RWPE1 (cell line): ENCODE results near the gene DPEP3.

Source experiments
- CTCF ChIA-PET: fragments of 350-600 bp; sonication (Branson Sonifier 250); formaldehyde crosslinking; extraction: SDS; loops from one replicate; lab custom pipeline; 2021; lab: Yijun Ruan, JAX
- POLR2A ChIA-PET: fragments of 400-600 bp; formaldehyde crosslinking; extraction: SDS; loops from one replicate; lab custom pipeline; 2020; ENCODE audit warnings: antibody characterized with exemption; ENCODE audit not compliant: low non-redundant PET; lab: Yijun Ruan, JAX
- DNase-seq: peaks from one replicate; pipeline ENCODE4 v3.0.0; 2012; ENCODE audit warnings: low spot score
- H3K27ac ChIP-seq: fragments of 450-650 bp; 2 replicates; pipeline ENCODE4 v1.5.1; 2017
- CTCF ChIP-seq: fragments of 450-650 bp; conservative IDR thresholded peaks from 2 replicates; pipeline ENCODE4 v1.5.1; 2017; ENCODE audit warnings: low read depth, mild to moderate bottlenecking

Gene DPEP3

GRCh38 chr16:67943256-67943618, 37.1 kb downstream of the DPEP3 start:
- POLR2A ChIA-PET: no interaction called here
- no peak for TF ChIP-seq CTCF
- peak overlapping the region; percentile 64 for H3K27ac ChIP-seq
- CTCF ChIA-PET: interaction anchor here (0.7 to 1.9 kb wide), 3 partner anchors 9 to 544 kb away, joined by 3 to 12 read pairs (median 4); no protein-coding TSS in a partner anchor
- DNase-seq: no peak

DNA sequence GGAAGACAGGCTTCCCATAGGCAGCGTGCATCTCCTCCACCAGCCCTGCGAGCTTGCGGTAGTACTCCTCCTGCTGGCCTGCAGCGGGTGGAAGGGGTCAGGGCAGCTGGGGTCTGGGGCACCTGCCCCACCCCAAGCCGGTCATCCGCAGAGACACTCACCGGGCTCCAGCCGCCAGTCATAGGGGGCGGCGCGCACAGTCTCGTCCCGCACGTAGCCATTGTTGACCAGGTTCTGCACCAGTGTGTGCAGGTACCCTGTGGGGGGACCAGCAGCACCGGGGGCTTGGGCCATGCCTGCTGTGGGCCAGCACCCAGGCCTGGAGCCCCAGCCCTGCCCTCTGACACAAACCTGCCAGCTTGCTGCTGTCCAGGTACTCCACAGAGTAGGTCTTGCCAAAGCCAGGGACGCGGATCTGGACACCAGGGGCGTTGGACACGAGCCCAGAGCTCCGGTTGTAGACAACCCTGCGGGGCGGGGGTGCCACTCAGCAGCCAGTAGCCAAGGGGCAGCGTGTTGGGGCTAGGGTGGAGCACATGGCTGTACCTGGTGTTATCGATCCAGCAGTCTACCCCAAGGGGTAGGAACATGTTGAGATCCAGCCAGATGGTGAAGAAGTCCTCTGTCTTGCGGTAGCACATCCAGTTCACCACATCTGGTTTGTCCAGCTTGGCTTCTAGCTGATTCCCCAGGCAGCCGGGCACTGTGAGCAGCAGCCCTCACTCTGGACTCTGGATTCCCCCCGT, 37.6 kb downstream of the DPEP3 start:
- no peak for TF ChIP-seq CTCF
- peak overlapping the region; percentile 64 for H3K27ac ChIP-seq
- POLR2A ChIA-PET: no interaction called here
- CTCF ChIA-PET: interaction anchor here (0.6 to 1.9 kb wide), 3 partner anchors 10 to 17 kb away, joined by 3 to 12 read pairs (median 6); no protein-coding TSS in a partner anchor
- DNase-seq: no peak

GRCh38 chr16:67942200-67942509, 38.1 kb downstream of the DPEP3 start:
- CTCF ChIA-PET: interaction anchor here (0.5 to 1.9 kb wide), 5 partner anchors 10 to 218 kb away, joined by 3 to 12 read pairs (median 4); no protein-coding TSS in a partner anchor
- no peak for DNase-seq
- POLR2A ChIA-PET: no interaction called here
- peak; percentile 72 for TF ChIP-seq CTCF
- H3K27ac ChIP-seq: peak overlapping the region; percentile 64

DNA sequence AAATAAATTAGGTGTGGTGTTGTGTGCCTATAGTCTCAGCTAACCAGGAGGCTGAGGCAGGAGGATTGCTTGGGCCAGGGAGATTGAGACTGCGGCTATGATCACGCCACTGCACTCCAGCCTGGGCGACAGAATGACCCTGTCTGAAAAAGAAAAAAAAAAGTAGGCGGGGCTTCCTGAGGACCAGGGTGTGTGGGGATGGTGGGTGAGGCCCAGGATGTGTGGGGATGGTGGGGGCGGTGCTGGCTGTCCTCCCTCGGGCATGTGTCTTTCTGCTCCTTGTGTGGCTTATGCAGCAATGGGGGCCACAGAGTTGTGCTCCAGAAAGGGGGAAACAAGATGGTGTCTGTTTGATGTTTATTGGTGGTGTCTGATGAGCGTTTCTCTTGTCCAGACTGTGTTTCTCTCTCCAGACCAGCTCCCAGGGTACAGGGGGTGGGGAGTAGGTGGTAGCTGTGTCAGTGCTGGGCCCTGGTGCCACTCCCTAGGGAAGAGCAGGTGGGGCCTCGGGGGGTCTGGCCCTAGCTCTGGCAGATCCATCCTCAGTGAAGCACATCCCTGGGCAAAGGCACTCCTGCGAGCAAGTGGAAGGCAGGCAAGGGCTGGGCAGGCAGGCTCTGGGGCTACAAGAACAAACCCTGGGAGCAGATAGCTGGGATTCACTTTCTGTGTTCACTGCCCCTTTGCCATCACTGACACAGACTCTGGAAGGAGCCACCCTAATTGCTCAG, 38.7 kb downstream of the DPEP3 start:
- H3K27ac ChIP-seq: peak overlapping the region; percentile 64
- no peak for TF ChIP-seq CTCF
- no peak for DNase-seq
- ChIA-PET CTCF (interaction anchor here (0.5 to 1.9 kb wide), 6 partner anchors 11 to 705 kb away, joined by 3 to 12 read pairs (median 4); no protein-coding TSS in a partner anchor), POLR2A (no interaction called here)

- peak overlapping the region; percentile 64 for H3K27ac ChIP-seq
- ChIA-PET CTCF (interaction anchor here (0.6 to 1.1 kb wide), 4 partner anchors 22 to 704 kb away, joined by 3 to 5 read pairs (median 3); no protein-coding TSS in a partner anchor), POLR2A (no interaction called here)
- DNase-seq: no peak
- TF ChIP-seq CTCF: no peak
Observed at GRCh38 chr16:67940446-67941089, 39.7 kb downstream of the DPEP3 start.
